ENCODE results near the gene MDM4.

GRCh38 chr1:204563307-204563706 is 47.1 kb downstream of the MDM4 start:
- TF ChIP-seq CTCF (conservative IDR thresholded peaks at IDR 0.05 in 1 of 2, IDR thresholded peaks at IDR 0.05 in 1 of 2; ENCODE audit: extremely low read depth in 1 of 2, insufficient read depth in 1 of 2, low read depth in 1 of 2, low read length in 2 of 2) (no peak), EZH2 (IDR thresholded peaks at IDR 0.05; ENCODE audit: borderline replicate concordance, low read length) (no peak)
